ENCODE measurements around the gene PDE11A.

DNA sequence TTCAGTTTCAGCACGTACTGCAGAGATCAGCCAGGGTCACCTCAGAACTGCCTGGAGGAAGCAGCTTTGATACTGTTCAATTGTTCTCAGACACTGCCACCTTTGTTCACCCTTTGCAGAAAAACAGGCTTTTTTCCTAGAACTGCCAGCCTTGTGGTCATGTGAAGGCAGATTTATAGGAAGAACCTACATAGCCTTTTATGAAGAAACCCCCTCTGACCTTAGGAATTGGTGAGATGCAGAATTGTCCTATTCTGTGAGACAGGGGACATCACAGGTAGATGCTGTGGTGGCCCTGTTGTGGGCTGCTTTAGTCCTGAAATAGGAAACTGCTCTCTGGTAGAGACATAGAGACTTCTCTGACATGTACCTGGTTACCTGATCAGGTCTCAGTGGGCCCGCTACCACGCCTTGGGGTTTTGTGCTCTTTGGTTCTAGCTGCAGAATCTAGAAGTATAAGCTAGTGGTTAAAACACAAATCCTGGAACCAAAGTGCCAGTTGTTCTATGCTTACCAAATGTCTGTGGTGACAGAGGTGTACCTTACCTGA lies 473.4 kb downstream of the PDE11A start:
- no peak for TF ChIP-seq POLR2AphosphoS5 (IDR thresholded peaks at IDR 0.05)
- TF ChIP-seq, protein P1, sequence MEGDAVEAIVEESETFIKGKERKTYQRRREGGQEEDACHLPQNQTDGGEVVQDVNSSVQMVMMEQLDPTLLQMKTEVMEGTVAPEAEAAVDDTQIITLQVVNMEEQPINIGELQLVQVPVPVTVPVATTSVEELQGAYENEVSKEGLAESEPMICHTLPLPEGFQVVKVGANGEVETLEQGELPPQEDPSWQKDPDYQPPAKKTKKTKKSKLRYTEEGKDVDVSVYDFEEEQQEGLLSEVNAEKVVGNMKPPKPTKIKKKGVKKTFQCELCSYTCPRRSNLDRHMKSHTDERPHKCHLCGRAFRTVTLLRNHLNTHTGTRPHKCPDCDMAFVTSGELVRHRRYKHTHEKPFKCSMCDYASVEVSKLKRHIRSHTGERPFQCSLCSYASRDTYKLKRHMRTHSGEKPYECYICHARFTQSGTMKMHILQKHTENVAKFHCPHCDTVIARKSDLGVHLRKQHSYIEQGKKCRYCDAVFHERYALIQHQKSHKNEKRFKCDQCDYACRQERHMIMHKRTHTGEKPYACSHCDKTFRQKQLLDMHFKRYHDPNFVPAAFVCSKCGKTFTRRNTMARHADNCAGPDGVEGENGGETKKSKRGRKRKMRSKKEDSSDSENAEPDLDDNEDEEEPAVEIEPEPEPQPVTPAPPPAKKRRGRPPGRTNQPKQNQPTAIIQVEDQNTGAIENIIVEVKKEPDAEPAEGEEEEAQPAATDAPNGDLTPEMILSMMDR (IDR thresholded peaks at IDR 0.05) = no peak
